ENCODE measurements around the gene ZNF70. TPM values are rescaled to one million over a fixed set of nuclear protein-coding genes. Genes with fewer than 3 reads are reported as not detected.

Gene ZNF70
- total and polyA plus RNA-seq, 2 experiments from 2014 or later, result 2.3 to 5.2 TPM

- 1% methylated on average over 67 of the region's 97 CpGs for WGBS (ENCODE audit: low lambda C conversion rate, missing lambda C conversion rate)
- H3K4me2 ChIP-seq, result peak within 1 kb of the TSS; percentile 85
- TF ChIP-seq CTCF (IDR thresholded peaks at IDR 0.05; ENCODE audit: poor library complexity) (no peak), EZH2phosphoT487 (IDR thresholded peaks at IDR 0.05; ENCODE audit: low read depth, severe bottlenecking, unreplicated experiment) (no peak), EZH2 (IDR thresholded peaks at IDR 0.05; ENCODE audit: borderline replicate concordance) (no peak)
- H3K36me3 ChIP-seq (replicated peaks; ENCODE audit: insufficient read depth, low read depth), result no peaks in the 10 kb centered on the region
- peaks cover 48% of the 10 kb centered on the region for H3K79me2 ChIP-seq
- H2AFZ ChIP-seq, result peak within 1 kb of the TSS; percentile 77
- H3K4me1 ChIP-seq (ENCODE audit: insufficient read depth), result peaks cover 67% of the 10 kb centered on the region
- H3K27ac ChIP-seq, result peak within 1 kb of the TSS; percentile 100
- peak within 1 kb of the TSS; percentile 91 for H3K4me3 ChIP-seq
- peaks cover 46% of the 10 kb centered on the region for H4K20me1 ChIP-seq (ENCODE audit: insufficient read depth, poor library complexity, severe bottlenecking)
- H3K9me3 ChIP-seq (ENCODE audit: low read depth), result no peaks in the 10 kb centered on the region
- no peaks in the 10 kb centered on the region for H3K9me2 ChIP-seq (replicated peaks; ENCODE audit: insufficient read depth)
- H3K27me3 ChIP-seq, result no peaks in the 10 kb centered on the region
- peak; percentile 96 for DNase-seq (ENCODE audit: low spot score)
Observed at GRCh38 chr22:23786752-23787599, 36.1 kb upstream of the ZNF70 start, which contains the start of gene SMARCB1. Gene SMARCB1, plus strand, starts transcription at chr22:23786966. Its CDS starts 204 bp downstream, at chr22:23787170.

- peaks cover 67% of the 10 kb centered on the region for H3K4me1 ChIP-seq (ENCODE audit: insufficient read depth)
- peaks cover 41% of the 10 kb centered on the region for H3K79me2 ChIP-seq
- TF ChIP-seq CTCF (IDR thresholded peaks at IDR 0.05; ENCODE audit: poor library complexity) (no peak), EZH2phosphoT487 (IDR thresholded peaks at IDR 0.05; ENCODE audit: low read depth, severe bottlenecking, unreplicated experiment) (no peak), EZH2 (IDR thresholded peaks at IDR 0.05; ENCODE audit: borderline replicate concordance) (no peak)
- no peaks in the 10 kb centered on the region for H3K27me3 ChIP-seq
- no peaks in the 10 kb centered on the region for H3K9me3 ChIP-seq (ENCODE audit: low read depth)
- H3K4me3 ChIP-seq, result no peak overlapping the region
- peak overlapping the region; percentile 85 for H3K4me2 ChIP-seq
- peaks cover 40% of the 10 kb centered on the region for H4K20me1 ChIP-seq (ENCODE audit: insufficient read depth, poor library complexity, severe bottlenecking)
- 73% methylated on average over 9 of the region's 9 CpGs for WGBS (ENCODE audit: low lambda C conversion rate, missing lambda C conversion rate)
- H2AFZ ChIP-seq, result peak overlapping the region; percentile 77
- H3K27ac ChIP-seq, result peak overlapping the region; percentile 100
- no peak for DNase-seq (ENCODE audit: low spot score)
- no peaks in the 10 kb centered on the region for H3K9me2 ChIP-seq (replicated peaks; ENCODE audit: insufficient read depth)
- H3K36me3 ChIP-seq (replicated peaks; ENCODE audit: insufficient read depth, low read depth), result no peaks in the 10 kb centered on the region
Observed at GRCh38 chr22:23786261-23786710, 35.4 kb upstream of the ZNF70 start.

- H3K9me3 ChIP-seq (ENCODE audit: low read depth), result no peaks in the 10 kb centered on the region
- TF ChIP-seq CTCF (IDR thresholded peaks at IDR 0.05; ENCODE audit: poor library complexity) (no peak), EZH2phosphoT487 (IDR thresholded peaks at IDR 0.05; ENCODE audit: low read depth, severe bottlenecking, unreplicated experiment) (no peak), EZH2 (IDR thresholded peaks at IDR 0.05; ENCODE audit: borderline replicate concordance) (no peak)
- peak overlapping the region; percentile 75 for H3K27ac ChIP-seq
- H3K4me3 ChIP-seq, result no peak overlapping the region
- H3K79me2 ChIP-seq, result peaks cover 21% of the 10 kb centered on the region
- H4K20me1 ChIP-seq (ENCODE audit: insufficient read depth, poor library complexity, severe bottlenecking), result peaks cover 19% of the 10 kb centered on the region
- 79% methylated on average over 8 of the region's 8 CpGs for WGBS (ENCODE audit: low lambda C conversion rate, missing lambda C conversion rate)
- H3K4me1 ChIP-seq (ENCODE audit: insufficient read depth), result peaks cover 50% of the 10 kb centered on the region
- peak overlapping the region; percentile 62 for H3K4me2 ChIP-seq
- no peak overlapping the region for H2AFZ ChIP-seq
- H3K36me3 ChIP-seq (replicated peaks; ENCODE audit: insufficient read depth, low read depth), result no peaks in the 10 kb centered on the region
- no peaks in the 10 kb centered on the region for H3K9me2 ChIP-seq (replicated peaks; ENCODE audit: insufficient read depth)
- H3K27me3 ChIP-seq, result no peaks in the 10 kb centered on the region
- DNase-seq (ENCODE audit: low spot score), result peak; percentile 54
Observed at GRCh38 chr22:23784215-23784732, 33.4 kb upstream of the ZNF70 start.

Data from hepatocyte (in vitro differentiated cells).